Measurements from ENCODE around the gene THAP5.

Gene THAP5

GRCh38 chr7:108569381-108570145, at the start of gene THAP5, which contains the start of gene DNAJB9:
Gene THAP5, minus strand, starts transcription at chr7:108569706. Its CDS starts 137 bp downstream, at chr7:108569569.
Gene DNAJB9, plus strand, starts transcription at chr7:108569874. Its CDS starts 1,853 bp downstream, at chr7:108571727.
- peak; percentile 99 for DNase-seq (ENCODE audit: low read depth)
- peak within 1 kb of the TSS; percentile 85 for H3K4me3 ChIP-seq (ENCODE audit: low read length)
- no peak for TF ChIP-seq CTCF (conservative IDR thresholded peaks at IDR 0.05; ENCODE audit: low read length)

GRCh38 chr7:108618056-108618455, 48.5 kb upstream of the THAP5 start:
- DNase-seq (ENCODE audit: low read depth): no peak
- TF ChIP-seq CTCF (conservative IDR thresholded peaks at IDR 0.05; ENCODE audit: low read length): no peak
- H3K4me3 ChIP-seq (ENCODE audit: low read length): no peak overlapping the region

GRCh38 chr7:108614896-108615295, 45.4 kb upstream of the THAP5 start:
- DNase-seq (ENCODE audit: low read depth): no peak
- TF ChIP-seq CTCF (conservative IDR thresholded peaks at IDR 0.05; ENCODE audit: low read length): no peak
- no peak overlapping the region for H3K4me3 ChIP-seq (ENCODE audit: low read length)

GRCh38 chr7:108613949-108614381, 44.5 kb upstream of the THAP5 start:
- no peak for DNase-seq (ENCODE audit: low read depth)
- no peak overlapping the region for H3K4me3 ChIP-seq (ENCODE audit: low read length)
- TF ChIP-seq CTCF (conservative IDR thresholded peaks at IDR 0.05; ENCODE audit: low read length): no peak

GRCh38 chr7:108613147-108613948, 43.8 kb upstream of the THAP5 start:
- no peak overlapping the region for H3K4me3 ChIP-seq (ENCODE audit: low read length)
- TF ChIP-seq CTCF (conservative IDR thresholded peaks at IDR 0.05; ENCODE audit: low read length): peak; percentile 72
- DNase-seq (ENCODE audit: low read depth): peak; percentile 31

GRCh38 chr7:108611268-108611667, 41.8 kb upstream of the THAP5 start:
- no peak for TF ChIP-seq CTCF (conservative IDR thresholded peaks at IDR 0.05; ENCODE audit: low read length)
- no peak for DNase-seq (ENCODE audit: low read depth)
- no peak overlapping the region for H3K4me3 ChIP-seq (ENCODE audit: low read length)
